HepG2 (cell line): ENCODE results near the gene RAB39A. TPM values are rescaled to one million over a fixed set of nuclear protein-coding genes. Genes with fewer than 3 reads are reported as not detected.

ENCODE experiments used
- ARNTL ChIP-seq: sonication (generic); formaldehyde crosslinking; IDR thresholded peaks from 2 replicates; pipeline ENCODE4 v1.4.0; 2020; ENCODE audit warnings: mild to moderate bottlenecking, missing genetic modification reagents
- E2F1 ChIP-seq: sonication (generic); formaldehyde crosslinking; IDR thresholded peaks from 2 replicates; pipeline ENCODE4 v1.5.0; 2020; ENCODE audit warnings: missing genetic modification reagents
- KAT2B ChIP-seq: fragments of 150-350 bp; IDR thresholded peaks from 2 replicates; pipeline ENCODE4 v1.6.1; 2014; ENCODE audit warnings: low read depth, low read length, borderline replicate concordance
- MEIS1 ChIP-seq: sonication (generic); formaldehyde crosslinking; IDR thresholded peaks from 2 replicates; pipeline ENCODE4 v1.9.0; 2021; ENCODE audit warnings: mild to moderate bottlenecking, missing genetic modification reagents, moderate library complexity, borderline replicate concordance
- MTA1 ChIP-seq: sonication (generic); formaldehyde crosslinking; IDR thresholded peaks from 2 replicates; pipeline ENCODE4 v1.4.0; 2020; ENCODE audit warnings: missing genetic modification reagents, mild to moderate bottlenecking, borderline replicate concordance
- PHF21A ChIP-seq: sonication (generic); formaldehyde crosslinking; IDR thresholded peaks from 2 replicates; pipeline ENCODE4 v1.5.0; 2020; ENCODE audit warnings: mild to moderate bottlenecking, missing genetic modification reagents
- RORA ChIP-seq: sonication (generic); formaldehyde crosslinking; IDR thresholded peaks from 2 replicates; pipeline ENCODE4 v1.5.0; 2020; ENCODE audit warnings: mild to moderate bottlenecking, missing genetic modification reagents, moderate library complexity
- TEAD3 ChIP-seq: optimal IDR thresholded peaks from 2 replicates; pipeline ENCODE3; 2016; ENCODE audit warnings: borderline replicate concordance
- TP53 ChIP-seq: sonication (generic); formaldehyde crosslinking; conservative IDR thresholded peaks from 2 replicates; pipeline ENCODE4 v1.4.0; 2020; ENCODE audit warnings: missing genetic modification reagents
- U2AF1 ChIP-seq: fragments of 200-400 bp; formaldehyde crosslinking; optimal IDR thresholded peaks from 2 replicates; pipeline ENCODE3; 2017; ENCODE audit warnings: mild to moderate bottlenecking, low read depth, low read length
- YEATS4 ChIP-seq: sonication (generic); formaldehyde crosslinking; IDR thresholded peaks from 2 replicates; pipeline ENCODE4 v1.4.0; 2020; ENCODE audit warnings: missing genetic modification reagents, borderline replicate concordance
- ZNF251 ChIP-seq: sonication (generic); formaldehyde crosslinking; IDR thresholded peaks from 2 replicates; pipeline ENCODE4 v1.9.0; 2021; ENCODE audit warnings: mild to moderate bottlenecking, missing genetic modification reagents
- ZNF646 ChIP-seq: sonication (generic); formaldehyde crosslinking; IDR thresholded peaks from 2 replicates; pipeline ENCODE4 v1.9.0; 2021; ENCODE audit warnings: mild to moderate bottlenecking, missing genetic modification reagents
- polyA plus RNA-seq, 8 experiments: library from polyadenylated mRNA; depleted of rRNA in 3 of 8; stranded (reverse) in 7 of 8; unstranded in 1 of 8; fragments of >200 nt; fragmentation: Illumina TruSeq in 4 of 8; extraction: Trizol in 4 of 8; gene quantifications; 2 replicates each; pipeline versions ENCODE4 v1.2.1 to v1.2.3, GENCODE V29; 2011 to 2016; ENCODE audit warnings: low read depth in 4 of 8, missing spikeins in 1 of 8, mixed read lengths in 1 of 8; ENCODE audit not compliant: insufficient read depth in 1 of 8
- total RNA-seq, 5 experiments: library from RNA; depleted of rRNA; stranded (reverse); fragments of >200 nt; fragmentation: Illumina TruSeq; extraction: Trizol; gene quantifications; 2 replicates each; pipeline ENCODE4 v1.2.3, GENCODE V29; 2016; ENCODE audit warnings: low read depth in 1 of 5
- TF ChIP-seq, protein P1 (sequence below): sonication (generic); formaldehyde crosslinking; IDR thresholded peaks from 2 replicates; pipeline ENCODE4 v1.4.0; 2020; ENCODE audit warnings: missing genetic modification reagents, borderline replicate concordance
- TF ChIP-seq, protein P2 (sequence below): sonication (generic); formaldehyde crosslinking; IDR thresholded peaks from 2 replicates; pipeline ENCODE4 v1.4.0; 2020; ENCODE audit warnings: missing genetic modification reagents

RAB39A gene
- total and polyA plus RNA-seq, 2 of the 13 experiments (the other 11 are each of a cell fraction or from before 2014, with no cell fraction given) = not detected

GRCh38 chr11:108008656-108009496, 80.6 kb downstream of the RAB39A start, which contains the start of gene CUL5 (continued):
- TF ChIP-seq ZNF251 (CRISPR knock-in tag) (no peak; the same call in 1 of the 2 replicates), ZNF646 (CRISPR knock-in tag) (0 out of 2 replicates have a peak, but pooled peaks have one; percentile 16), TP53 (CRISPR knock-in tag) (no peak; the same call in 1 of the 2 replicates), KAT2B (no peak), E2F1 (peak; percentile 32), ARNTL (CRISPR knock-in tag) (0 out of 2 replicates have a peak, but pooled peaks have one; percentile 16), MTA1 (peak; percentile 73; the same call in 1 of the 2 replicates), YEATS4 (peak; percentile 97), MEIS1 (peak; percentile 77), RORA (CRISPR knock-in tag) (0 out of 2 replicates have a peak, but pooled peaks have one; percentile 17), U2AF1 (peak; percentile 33), TEAD3 (CRISPR knock-in tag) (peak; percentile 51), PHF21A (CRISPR knock-in tag) (peak; percentile 56; the same call in 1 of the 2 replicates)
- TF ChIP-seq, protein P1, sequence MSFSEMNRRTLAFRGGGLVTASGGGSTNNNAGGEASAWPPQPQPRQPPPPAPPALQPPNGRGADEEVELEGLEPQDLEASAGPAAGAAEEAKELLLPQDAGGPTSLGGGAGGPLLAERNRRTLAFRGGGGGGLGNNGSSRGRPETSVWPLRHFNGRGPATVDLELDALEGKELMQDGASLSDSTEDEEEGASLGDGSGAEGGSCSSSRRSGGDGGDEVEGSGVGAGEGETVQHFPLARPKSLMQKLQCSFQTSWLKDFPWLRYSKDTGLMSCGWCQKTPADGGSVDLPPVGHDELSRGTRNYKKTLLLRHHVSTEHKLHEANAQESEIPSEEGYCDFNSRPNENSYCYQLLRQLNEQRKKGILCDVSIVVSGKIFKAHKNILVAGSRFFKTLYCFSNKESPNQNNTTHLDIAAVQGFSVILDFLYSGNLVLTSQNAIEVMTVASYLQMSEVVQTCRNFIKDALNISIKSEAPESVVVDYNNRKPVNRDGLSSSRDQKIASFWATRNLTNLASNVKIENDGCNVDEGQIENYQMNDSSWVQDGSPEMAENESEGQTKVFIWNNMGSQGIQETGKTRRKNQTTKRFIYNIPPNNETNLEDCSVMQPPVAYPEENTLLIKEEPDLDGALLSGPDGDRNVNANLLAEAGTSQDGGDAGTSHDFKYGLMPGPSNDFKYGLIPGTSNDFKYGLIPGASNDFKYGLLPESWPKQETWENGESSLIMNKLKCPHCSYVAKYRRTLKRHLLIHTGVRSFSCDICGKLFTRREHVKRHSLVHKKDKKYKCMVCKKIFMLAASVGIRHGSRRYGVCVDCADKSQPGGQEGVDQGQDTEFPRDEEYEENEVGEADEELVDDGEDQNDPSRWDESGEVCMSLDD = peak; percentile 62; the same call in 1 of the 2 replicates
- TF ChIP-seq, protein P2, sequence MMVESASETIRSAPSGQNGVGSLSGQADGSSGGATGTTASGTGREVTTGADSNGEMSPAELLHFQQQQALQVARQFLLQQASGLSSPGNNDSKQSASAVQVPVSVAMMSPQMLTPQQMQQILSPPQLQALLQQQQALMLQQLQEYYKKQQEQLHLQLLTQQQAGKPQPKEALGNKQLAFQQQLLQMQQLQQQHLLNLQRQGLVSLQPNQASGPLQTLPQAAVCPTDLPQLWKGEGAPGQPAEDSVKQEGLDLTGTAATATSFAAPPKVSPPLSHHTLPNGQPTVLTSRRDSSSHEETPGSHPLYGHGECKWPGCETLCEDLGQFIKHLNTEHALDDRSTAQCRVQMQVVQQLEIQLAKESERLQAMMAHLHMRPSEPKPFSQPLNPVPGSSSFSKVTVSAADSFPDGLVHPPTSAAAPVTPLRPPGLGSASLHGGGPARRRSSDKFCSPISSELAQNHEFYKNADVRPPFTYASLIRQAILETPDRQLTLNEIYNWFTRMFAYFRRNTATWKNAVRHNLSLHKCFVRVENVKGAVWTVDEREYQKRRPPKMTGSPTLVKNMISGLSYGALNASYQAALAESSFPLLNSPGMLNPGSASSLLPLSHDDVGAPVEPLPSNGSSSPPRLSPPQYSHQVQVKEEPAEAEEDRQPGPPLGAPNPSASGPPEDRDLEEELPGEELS (CRISPR knock-in tag) = peak; percentile 11; the same call in 1 of the 2 replicates
